GM19324 (cell line): ENCODE measurements around the gene NAT8L.

Source experiments
- ATAC-seq: cut with Tn5 transposase; IDR thresholded peaks from one replicate; pipeline ENCODE4 v1.9.1; 2021; ENCODE audit warnings: mild to moderate bottlenecking, moderate library complexity; ENCODE audit not compliant: unreplicated experiment, low FRiP score

NAT8L gene

GRCh38 chr4:2062808-2063524 lies 3.8 kb downstream of the NAT8L start:
- no peak for ATAC-seq

- no peak for ATAC-seq
These were observed 4.6 kb downstream of the NAT8L start for GRCh38 chr4:2063557-2064275.

GRCh38 chr4:2064276-2064991 lies 5.3 kb downstream of the NAT8L start:
- ATAC-seq, result no peak

- no peak for ATAC-seq
These were observed 6.2 kb downstream of the NAT8L start for GRCh38 chr4:2065106-2065930.

- no peak for ATAC-seq
These were observed 7.0 kb downstream of the NAT8L start for GRCh38 chr4:2066011-2066551.

GRCh38 chr4:2066571-2067445 lies 7.7 kb downstream of the NAT8L start:
- ATAC-seq, result no peak

GRCh38 chr4:2067446-2068197 lies 8.5 kb downstream of the NAT8L start:
- no peak for ATAC-seq

GRCh38 chr4:2068198-2068470 lies 9.0 kb downstream of the NAT8L start:
- no peak for ATAC-seq

- no peak for ATAC-seq
These were observed 9.4 kb downstream of the NAT8L start for GRCh38 chr4:2068566-2068965.

GRCh38 chr4:2069161-2069971 lies 10.2 kb downstream of the NAT8L start:
- no peak for ATAC-seq

- ATAC-seq, result no peak
These were observed 10.9 kb downstream of the NAT8L start for GRCh38 chr4:2069986-2070385.

- no peak for ATAC-seq
These were observed 11.5 kb downstream of the NAT8L start for GRCh38 chr4:2070421-2071251.

GRCh38 chr4:2071252-2071911 lies 12.3 kb downstream of the NAT8L start:
- ATAC-seq, result no peak

- ATAC-seq, result no peak
These were observed 13.1 kb downstream of the NAT8L start for GRCh38 chr4:2071912-2072867.

- ATAC-seq, result no peak
These were observed 14.1 kb downstream of the NAT8L start for GRCh38 chr4:2072971-2073807.
